Ishikawa (cell line): Measurements from ENCODE around the gene ZFP14.

Source experiments
- RAD21 ChIP-seq: IDR thresholded peaks from 2 replicates; pipeline ENCODE4 v1.6.1; 2012; ENCODE audit warnings: low read depth
- REST ChIP-seq: IDR thresholded peaks from 2 replicates; pipeline ENCODE4 v1.6.1; 2012; ENCODE audit warnings: low read depth, mild to moderate bottlenecking

- TF ChIP-seq REST (no peak), RAD21 (no peak)
Observed at GRCh38 chr19:36420961-36421748, 42.2 kb upstream of the ZFP14 start.
